DOHH2 (cell line): ENCODE results near the gene TPP1.
A peak's percentile ranks its signal among the peaks of the same experiment; 100 is the strongest.

Experiments used
- H3F3A ChIP-seq: fragments of 200-600 bp; sonication (generic), shearing (Covaris generic); 2 replicates; pipeline ENCODE4 v1.6.0; 2016; ENCODE audit warnings: antibody characterized with exemption, mild to moderate bottlenecking; ENCODE audit not compliant: control insufficient read depth, insufficient read depth
- H3K27ac ChIP-seq: fragments of 200-600 bp; sonication (generic); 2 replicates; pipeline ENCODE4 v1.5.1; 2014; ENCODE audit warnings: low read depth, mild to moderate bottlenecking, low read length, moderate library complexity
- H3K27me3 ChIP-seq: fragments of 200-600 bp; sonication (generic); 2 replicates; pipeline ENCODE4 v1.6.1; 2014; ENCODE audit warnings: mild to moderate bottlenecking, low read length, mixed read lengths; ENCODE audit not compliant: control insufficient read depth
- H3K36me3 ChIP-seq: fragments of 200-600 bp; sonication (generic); 2 replicates; pipeline ENCODE4 v1.6.1; 2014; ENCODE audit warnings: mild to moderate bottlenecking, low read length, moderate library complexity, mixed read lengths; ENCODE audit not compliant: control insufficient read depth
- H3K4me1 ChIP-seq: fragments of 200-600 bp; sonication (generic); 2 replicates; pipeline ENCODE4 v1.6.1; 2014; ENCODE audit warnings: mild to moderate bottlenecking, low read length, mixed read lengths; ENCODE audit not compliant: control insufficient read depth
- H3K4me2 ChIP-seq: fragments of 200-600 bp; sonication (generic); 2 replicates; pipeline ENCODE4 v1.6.0; 2014; ENCODE audit warnings: mild to moderate bottlenecking, low read length, moderate library complexity
- H3K4me3 ChIP-seq: fragments of 200-600 bp; sonication (generic); 2 replicates; pipeline ENCODE4 v1.5.1; 2014; ENCODE audit warnings: mild to moderate bottlenecking, low read length, mixed read lengths
- H3K79me2 ChIP-seq: fragments of 200-600 bp; sonication (generic); 2 replicates; pipeline ENCODE4 v1.6.1; 2014; ENCODE audit warnings: mild to moderate bottlenecking, low read length, mixed read lengths; ENCODE audit not compliant: control insufficient read depth
- H3K9me2 ChIP-seq: fragments of 200-600 bp; sonication (generic); replicated peaks from 2 replicates; pipeline ENCODE4 v1.6.1; 2014; ENCODE audit warnings: mild to moderate bottlenecking, low read length, mixed read lengths; ENCODE audit not compliant: control insufficient read depth
- H3K9me3 ChIP-seq: fragments of 200-600 bp; sonication (generic); 2 replicates; pipeline ENCODE4 v1.6.1; 2014; ENCODE audit warnings: antibody characterized with exemption, low read length, mixed read lengths; ENCODE audit not compliant: control insufficient read depth, insufficient read depth
- H4K20me1 ChIP-seq: fragments of 200-600 bp; sonication (generic); 2 replicates; pipeline ENCODE4 v1.6.0; 2014; ENCODE audit warnings: low read depth, mild to moderate bottlenecking, antibody characterized with exemption, low read length, moderate library complexity; ENCODE audit not compliant: control insufficient read depth, insufficient read depth
- CTCF ChIP-seq: fragments of 200-600 bp; sonication (generic); IDR thresholded peaks from one replicate; pipeline ENCODE4 v1.5.1; 2014; ENCODE audit warnings: antibody characterized with exemption, mild to moderate bottlenecking, low read depth, low read length; ENCODE audit not compliant: poor library complexity, severe bottlenecking
- EZH2phosphoT487 ChIP-seq: fragments of 200-600 bp; sonication (generic); IDR thresholded peaks from 2 replicates; pipeline ENCODE4 v1.6.1; 2017; ENCODE audit warnings: borderline replicate concordance, mild to moderate bottlenecking, antibody characterized with exemption, low read length, moderate library complexity, mixed read lengths

Gene TPP1

DNA sequence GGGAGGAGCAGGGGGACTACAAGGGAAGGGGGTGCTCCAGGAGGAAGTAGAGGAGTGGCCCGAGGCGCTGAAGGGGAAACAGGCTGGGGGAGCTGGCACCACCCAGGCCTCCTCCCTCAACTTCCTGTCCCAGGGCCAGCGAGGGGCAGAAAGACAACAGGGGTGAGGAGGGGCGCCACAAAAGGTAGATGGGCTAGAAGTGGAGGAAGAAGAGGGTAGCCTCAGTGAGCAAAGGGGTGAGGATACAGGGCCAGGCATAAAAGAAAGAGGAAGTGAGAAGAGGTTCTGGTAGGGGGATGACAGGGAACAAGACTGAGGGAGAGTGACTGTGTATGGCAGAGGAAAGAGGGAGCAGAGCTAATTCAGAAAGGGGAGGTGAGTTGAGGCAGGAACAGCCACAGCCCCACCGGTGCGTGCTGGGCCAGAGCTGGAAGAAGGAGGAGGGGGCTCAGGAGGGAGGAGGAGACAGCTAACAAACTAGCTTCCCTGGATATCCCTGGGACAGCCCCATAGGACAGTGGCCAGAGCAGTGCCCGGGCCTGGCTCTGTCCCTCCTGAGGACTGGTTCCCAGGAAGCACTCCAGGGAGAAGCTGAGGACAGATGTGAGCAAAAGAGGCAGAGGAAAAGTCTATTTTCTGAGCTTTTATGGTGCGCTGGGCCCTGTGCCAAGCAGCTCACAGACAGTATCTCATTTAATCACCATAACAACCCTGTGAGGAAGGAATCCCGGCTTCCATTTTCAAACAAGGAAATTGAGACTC, 27.9 kb upstream of the TPP1 start:
- peaks cover 20% of the 10 kb centered on the region for H3K4me1 ChIP-seq
- no peaks in the 10 kb centered on the region for H4K20me1 ChIP-seq
- H3K9me3 ChIP-seq: no peaks in the 10 kb centered on the region
- H3K27ac ChIP-seq: peak overlapping the region; percentile 25; the same call in 1 of the 2 replicates
- peak overlapping the region; percentile 62 for H3K4me2 ChIP-seq
- H3K27me3 ChIP-seq: peaks cover 11% of the 10 kb centered on the region
- H3K36me3 ChIP-seq: no peaks in the 10 kb centered on the region
- H3K9me2 ChIP-seq: no peaks in the 10 kb centered on the region
- TF ChIP-seq CTCF (no peak), EZH2phosphoT487 (no peak)
- H3K4me3 ChIP-seq: peak overlapping the region; percentile 48
- no peaks in the 10 kb centered on the region for H3K79me2 ChIP-seq
- no peaks in the 10 kb centered on the region for H3F3A ChIP-seq

GRCh38 chr11:6646576-6646917, 27.3 kb upstream of the TPP1 start:
- Histone ChIP-seq H3K9me3 (no peaks in the 10 kb centered on the region), H3K4me2 (peak overlapping the region; percentile 62), H3F3A (no peaks in the 10 kb centered on the region), H3K4me3 (peak overlapping the region; percentile 48), H3K79me2 (no peaks in the 10 kb centered on the region), H4K20me1 (no peaks in the 10 kb centered on the region), H3K27me3 (peaks cover 10% of the 10 kb centered on the region), H3K9me2 (no peaks in the 10 kb centered on the region), H3K27ac (peak overlapping the region; percentile 25; the same call in 1 of the 2 replicates), H3K4me1 (peaks cover 20% of the 10 kb centered on the region), H3K36me3 (no peaks in the 10 kb centered on the region)
- TF ChIP-seq EZH2phosphoT487 (no peak), CTCF (no peak)

DNA sequence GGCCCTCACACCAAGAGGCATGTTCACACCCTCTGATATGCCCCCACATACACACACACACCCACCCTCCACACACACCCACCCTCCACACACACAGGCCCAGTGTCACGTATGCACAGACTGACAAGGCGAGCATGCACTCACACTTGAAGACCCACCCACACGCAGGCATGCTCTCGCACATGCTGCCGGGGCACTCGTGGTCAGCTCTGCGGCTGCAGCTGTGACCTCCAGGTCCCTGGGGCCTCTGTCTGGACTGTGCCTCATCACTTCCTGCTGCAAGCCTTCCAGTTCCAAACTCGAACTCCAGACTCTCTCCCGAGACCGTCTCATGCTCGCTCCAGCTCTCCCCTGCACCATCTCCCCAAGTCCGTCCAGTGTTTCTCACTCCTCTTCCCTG, 26.8 kb upstream of the TPP1 start:
- TF ChIP-seq EZH2phosphoT487: no peak
- TF ChIP-seq CTCF: no peak
- H3K36me3 ChIP-seq: no peaks in the 10 kb centered on the region
- H3K4me1 ChIP-seq: peaks cover 20% of the 10 kb centered on the region
- no peaks in the 10 kb centered on the region for H4K20me1 ChIP-seq
- no peaks in the 10 kb centered on the region for H3K9me3 ChIP-seq
- peak overlapping the region; percentile 62 for H3K4me2 ChIP-seq
- H3K27me3 ChIP-seq: peaks cover 8% of the 10 kb centered on the region
- peak overlapping the region; percentile 48 for H3K4me3 ChIP-seq
- no peaks in the 10 kb centered on the region for H3F3A ChIP-seq
- H3K27ac ChIP-seq: no peak overlapping the region
- H3K79me2 ChIP-seq: no peaks in the 10 kb centered on the region
- H3K9me2 ChIP-seq: no peaks in the 10 kb centered on the region
